T-helper 2 cell treated with Interferon-gamma antibody and Interleukin-4, amounts not matched to agents 100 ng/mL and 5 ng/mL, for 36 hours (primary cell): Measurements from ENCODE around the gene ANAPC7. TPM values are rescaled to one million over a fixed set of nuclear protein-coding genes. Genes with fewer than 3 reads are reported as not detected.
"Not testable (repeated sequence)": the region's sequence is repeated elsewhere in the genome, so short reads cannot be mapped to it uniquely, and the experiment has no call there.

Experiments
- intact Hi-C: fragments of 100-400 bp; cut with micrococcal nuclease; formaldehyde crosslinking; loops from one replicate; pipeline ENCODE4 v1.15.1; 2023
- total RNA-seq: library from RNA; stranded (reverse); gene quantifications from 2 replicates; pipeline ENCODE4 v1.2.3, GENCODE V29; 2022

The ANAPC7 gene
- total RNA-seq, 1 donor from 2014 or later: 70.7 TPM

GRCh38 chr12:110378131-110378790 lies 25.2 kb downstream of the ANAPC7 start:
- intact Hi-C loops: not testable (repeated sequence)

GRCh38 chr12:110373962-110374611 lies 29.4 kb downstream of the ANAPC7 start:
- intact Hi-C loops: no loop called here

GRCh38 chr12:110373425-110373824 lies 30.1 kb downstream of the ANAPC7 start:
- intact Hi-C loops: no loop called here

- intact Hi-C loops: no loop called here
Observed at GRCh38 chr12:110373025-110373424, 30.5 kb downstream of the ANAPC7 start.

GRCh38 chr12:110372056-110372425 lies 31.5 kb downstream of the ANAPC7 start:
- intact Hi-C loops: no loop called here

- intact Hi-C loops: no loop called here
Observed at GRCh38 chr12:110371408-110372055, 32.0 kb downstream of the ANAPC7 start.

- intact Hi-C loops: no loop called here
Observed at GRCh38 chr12:110370732-110371231, 32.7 kb downstream of the ANAPC7 start.

GRCh38 chr12:110369992-110370391 lies 33.5 kb downstream of the ANAPC7 start:
- intact Hi-C loops: no loop called here

- intact Hi-C loops: no loop called here
Observed at GRCh38 chr12:110367181-110367864, 36.2 kb downstream of the ANAPC7 start.

GRCh38 chr12:110366321-110367142 lies 37.0 kb downstream of the ANAPC7 start:
- intact Hi-C loops: no loop called here

GRCh38 chr12:110365489-110366320 lies 37.8 kb downstream of the ANAPC7 start:
- intact Hi-C loops: no loop called here

GRCh38 chr12:110361216-110361615 lies 42.3 kb downstream of the ANAPC7 start:
- intact Hi-C loops: no loop called here

GRCh38 chr12:110358384-110359097 lies 45.0 kb downstream of the ANAPC7 start:
- intact Hi-C loops: loop anchor here (5.0 kb wide), 1 partner anchor 244 kb away; no protein-coding TSS in a partner anchor

- intact Hi-C loops: loop anchor here (1.0 to 5.0 kb wide), 2 partner anchors 76 to 247 kb away; no protein-coding TSS in a partner anchor
Observed at GRCh38 chr12:110355073-110355472, 48.4 kb downstream of the ANAPC7 start.

GRCh38 chr12:110354172-110354780 lies 49.2 kb downstream of the ANAPC7 start:
- intact Hi-C loops: no loop called here

- intact Hi-C loops: no loop called here
Observed at GRCh38 chr12:110353211-110353965, 50.1 kb downstream of the ANAPC7 start.

- intact Hi-C loops: no loop called here
Observed at GRCh38 chr12:110352401-110352800, 51.1 kb downstream of the ANAPC7 start.

GRCh38 chr12:110351119-110351518 lies 52.4 kb downstream of the ANAPC7 start:
- intact Hi-C loops: no loop called here
